H1 (cell line): ENCODE measurements around the gene ATP6V1F. TPM values are rescaled to one million over a fixed set of nuclear protein-coding genes. Genes with fewer than 3 reads are reported as not detected.

Experiments
- CTCF ChIA-PET: fragments of 300-600 bp; sonication (Branson Sonifier 250); formaldehyde crosslinking; loops from one replicate; lab custom pipeline; 2021; ENCODE audit not compliant: partially characterized antibody; lab: Charles Lee
- POLR2A ChIA-PET: fragments of 300-600 bp; sonication (Branson Sonifier 250); formaldehyde crosslinking; loops from one replicate; lab custom pipeline; 2021; ENCODE audit warnings: inconsistent platforms; ENCODE audit not compliant: partially characterized antibody; lab: Charles Lee
- DNase-seq, 2 experiments: peaks; one replicate each; pipeline versions ENCODE4 v3.0.0 to v3.0.0-alpha.2; 2010 to 2022; ENCODE audit warnings: low spot score in 2 of 2, low read depth in 1 of 2, mixed read lengths in 1 of 2
- FAIRE-seq: peaks from 2 replicates; lab custom pipeline; 2011; peaks lifted over from hg19 to GRCh38; lab: Jason Lieb, UNC
- H2AFZ ChIP-seq: 2 replicates; pipeline ENCODE4 v1.8.1; 2012; ENCODE audit warnings: low read length, inconsistent platforms
- H2AK5ac ChIP-seq: 2 replicates; pipeline ENCODE4 v1.6.1; 2013; ENCODE audit warnings: low read depth, low read length
- H2BK120ac ChIP-seq: replicated peaks from 2 replicates; pipeline ENCODE3; 2013; ENCODE audit warnings: low read depth, low read length, inconsistent platforms
- H2BK12ac ChIP-seq: 2 replicates; pipeline ENCODE4 v1.6.1; 2013; ENCODE audit warnings: low read depth, low read length
- H2BK15ac ChIP-seq: 2 replicates; pipeline ENCODE4 v1.6.1; 2013; ENCODE audit warnings: low read length
- H2BK20ac ChIP-seq: 2 replicates; pipeline ENCODE4 v1.6.1; 2013; ENCODE audit warnings: low read length
- H2BK5ac ChIP-seq: 2 replicates; pipeline ENCODE4 v1.6.1; 2013; ENCODE audit warnings: low read depth, low read length
- H3K14ac ChIP-seq: 2 replicates; pipeline ENCODE4 v1.6.1; 2013; ENCODE audit warnings: inconsistent platforms; ENCODE audit not compliant: insufficient read length
- H3K18ac ChIP-seq: 2 replicates; pipeline ENCODE4 v1.6.1; 2013; ENCODE audit warnings: low read length; ENCODE audit errors: extremely low read depth
- H3K23ac ChIP-seq: 2 replicates; pipeline ENCODE4 v1.6.1; 2013; ENCODE audit warnings: inconsistent platforms; ENCODE audit not compliant: insufficient read length
- H3K23me2 ChIP-seq: 2 replicates; pipeline ENCODE4 v1.6.1; 2013; ENCODE audit warnings: low read depth, low read length
- H3K27ac ChIP-seq: 2 replicates; pipeline ENCODE4 v1.6.1; 2011; ENCODE audit warnings: low read depth, low read length, inconsistent platforms
- H3K27me3 ChIP-seq, 4 experiments: replicated peaks in 1 of 4; 1 replicate in 1 of 4; 2 replicates in 3 of 4; pipeline versions ENCODE4 v1.6.1 to v1.8.1; 2011 to 2013; ENCODE audit warnings: low read length in 3 of 4, mild to moderate bottlenecking in 3 of 4, inconsistent platforms in 2 of 4, mixed read lengths in 2 of 4, moderate library complexity in 1 of 4; ENCODE audit not compliant: control insufficient read depth in 3 of 4, insufficient read depth in 3 of 4; ENCODE audit errors: extremely low read depth in 1 of 4
- H3K36me3 ChIP-seq, 4 experiments: 2 replicates each; pipeline versions ENCODE4 v1.6.1 to v1.8.1; 2011 to 2013; ENCODE audit warnings: mild to moderate bottlenecking in 4 of 4, low read length in 3 of 4, moderate library complexity in 2 of 4, control low read depth in 1 of 4, inconsistent platforms in 1 of 4; ENCODE audit not compliant: insufficient read depth in 4 of 4, control insufficient read depth in 2 of 4
- H3K4ac ChIP-seq: replicated peaks from 2 replicates; pipeline ENCODE3; 2013; ENCODE audit warnings: low read length, low read depth, mixed read lengths, inconsistent platforms; ENCODE audit not compliant: insufficient read length
- H3K4me1 ChIP-seq, 4 experiments: replicated peaks in 1 of 4; 1 replicate in 1 of 4; 2 replicates in 3 of 4; pipeline versions ENCODE4 v1.6.1 to v1.8.1; 2011 to 2013; ENCODE audit warnings: low read length in 3 of 4, inconsistent platforms in 2 of 4, mixed read lengths in 1 of 4; ENCODE audit not compliant: insufficient read depth in 4 of 4, control insufficient read depth in 3 of 4
- H3K4me2 ChIP-seq, 2 experiments: 2 replicates each; pipeline versions ENCODE4 v1.6.1 to v1.8.1; 2011 to 2013; ENCODE audit warnings: low read depth in 2 of 2, low read length in 2 of 2, control low read depth in 1 of 2, inconsistent platforms in 1 of 2, mild to moderate bottlenecking in 1 of 2; ENCODE audit not compliant: insufficient read depth in 1 of 2
- H3K4me3 ChIP-seq, 4 experiments: fragments of 200-600, 300-600 bp in 1 of 4; sonication (generic), shearing (Covaris generic), sonication (Bioruptor Twin) in 1 of 4; 2 replicates each; pipeline versions ENCODE4 v1.5.1 to v1.8.1; 2011 to 2016; ENCODE audit warnings: low read length in 4 of 4, low read depth in 3 of 4, control low read depth in 2 of 4, inconsistent platforms in 2 of 4, mild to moderate bottlenecking in 2 of 4, mixed read lengths in 1 of 4, moderate library complexity in 1 of 4; ENCODE audit not compliant: insufficient read depth in 2 of 4; ENCODE audit errors: extremely low read depth in 1 of 4
- H3K56ac ChIP-seq: replicated peaks from 2 replicates; pipeline ENCODE3; 2013; ENCODE audit warnings: low read depth, mild to moderate bottlenecking, mixed read lengths, low read length, inconsistent platforms; ENCODE audit not compliant: insufficient read length
- H3K79me1 ChIP-seq: 2 replicates; pipeline ENCODE4 v1.6.1; 2013; ENCODE audit warnings: low read depth, low read length, control low read depth
- H3K79me2 ChIP-seq, 2 experiments: 2 replicates each; pipeline versions ENCODE4 v1.6.1 to v1.8.1; 2012 to 2013; ENCODE audit warnings: low read length in 2 of 2, mild to moderate bottlenecking in 2 of 2, inconsistent platforms in 1 of 2; ENCODE audit not compliant: insufficient read depth in 2 of 2, control insufficient read depth in 1 of 2
- H3K9ac ChIP-seq, 4 experiments: replicated peaks in 1 of 4; 1 replicate in 1 of 4; 2 replicates in 3 of 4; pipeline versions ENCODE4 v1.6.1 to v1.8.1; 2011 to 2013; ENCODE audit warnings: low read depth in 3 of 4, low read length in 3 of 4, control low read depth in 2 of 4, mild to moderate bottlenecking in 2 of 4, moderate library complexity in 2 of 4, inconsistent platforms in 1 of 4; ENCODE audit errors: extremely low read depth in 1 of 4
- H3K9me3 ChIP-seq, 2 experiments: 2 replicates each; pipeline versions ENCODE4 v1.6.1 to v1.8.1; 2012 to 2013; ENCODE audit warnings: mild to moderate bottlenecking in 2 of 2, moderate library complexity in 2 of 2, control low read depth in 1 of 2, inconsistent platforms in 1 of 2, low read depth in 1 of 2, low read length in 1 of 2, mixed read lengths in 1 of 2; ENCODE audit not compliant: insufficient read depth in 2 of 2
- H4K20me1 ChIP-seq, 2 experiments: replicated peaks in 1 of 2; 2 replicates each; pipeline versions ENCODE3 to v1.8.1; 2011 to 2013; ENCODE audit warnings: inconsistent platforms in 2 of 2, low read length in 2 of 2, mild to moderate bottlenecking in 1 of 2; ENCODE audit not compliant: insufficient read depth in 2 of 2, control insufficient read depth in 1 of 2
- H4K5ac ChIP-seq: 2 replicates; pipeline ENCODE4 v1.6.1; 2013; ENCODE audit warnings: low read length, low read depth, mixed read lengths, inconsistent platforms; ENCODE audit not compliant: insufficient read length
- H4K8ac ChIP-seq: 2 replicates; pipeline ENCODE4 v1.8.0; 2013; ENCODE audit warnings: mild to moderate bottlenecking, moderate library complexity, low read length, inconsistent platforms; ENCODE audit not compliant: insufficient read depth; ENCODE audit errors: extremely low read depth
- H4K91ac ChIP-seq: replicated peaks from 2 replicates; pipeline ENCODE3; 2013; ENCODE audit warnings: low read length, mixed read lengths, inconsistent platforms; ENCODE audit not compliant: insufficient read length
- CBX5 ChIP-seq: fragments of 300-800, 300-1000 bp; sonication (generic); IDR thresholded peaks from 2 replicates; pipeline ENCODE4 v1.7.1; 2016; ENCODE audit warnings: antibody characterized with exemption, low read length, low read depth
- CTCF ChIP-seq, 3 experiments: IDR thresholded peaks; 1 replicate in 2 of 3; 2 replicates in 1 of 3; pipeline versions ENCODE4 v1.5.1 to v1.6.1; 2011; ENCODE audit warnings: low read length in 3 of 3, mild to moderate bottlenecking in 3 of 3, inconsistent platforms in 2 of 3, low read depth in 1 of 3, moderate library complexity in 1 of 3; ENCODE audit not compliant: insufficient read depth in 1 of 3; ENCODE audit errors: control extremely low read depth in 1 of 3
- HDAC6 ChIP-seq: IDR thresholded peaks from one replicate; pipeline ENCODE4 v1.7.1; 2012; ENCODE audit warnings: low read depth, mild to moderate bottlenecking, inconsistent platforms, low read length, moderate library complexity
- JUND ChIP-seq: IDR thresholded peaks from 2 replicates; pipeline ENCODE4 v1.6.1; 2011; ENCODE audit warnings: mild to moderate bottlenecking, improper control_type of control experiment, low read length
- KDM5A ChIP-seq: fragments of 200-600 bp; IDR thresholded peaks from 2 replicates; pipeline ENCODE4 v1.7.1; 2012; ENCODE audit warnings: mild to moderate bottlenecking, low read length, inconsistent platforms, mixed read lengths
- PHF8 ChIP-seq: fragments of 200-600 bp; sonication (generic); conservative IDR thresholded peaks from 2 replicates; pipeline ENCODE4 v1.7.1; 2012; ENCODE audit warnings: low read depth, mild to moderate bottlenecking, inconsistent platforms, low read length, moderate library complexity
- RAD21 ChIP-seq, 2 experiments: IDR thresholded peaks in 1 of 2; conservative IDR thresholded peaks in 1 of 2; 2 replicates each; pipeline ENCODE4 v1.6.1; 2011; ENCODE audit warnings: low read depth in 2 of 2, low read length in 2 of 2, improper control_type of control experiment in 1 of 2, inconsistent platforms in 1 of 2, mild to moderate bottlenecking in 1 of 2, moderate library complexity in 1 of 2
- TAF7 ChIP-seq: optimal IDR thresholded peaks from 2 replicates; pipeline ENCODE3; 2011; ENCODE audit warnings: low read depth, mild to moderate bottlenecking, inconsistent platforms, low read length, moderate library complexity, borderline replicate concordance
- WGBS, 2 experiments: shearing (Covaris generic) in 1 of 2; methylation state at CpG; one replicate each; pipeline versions ENCODE4 v1.1.6 to v1.1.7; 2013 to 2015; ENCODE audit warnings: low lambda C conversion rate in 2 of 2, mixed read lengths in 2 of 2, inconsistent platforms in 1 of 2, low coverage in 1 of 2, missing lambda C conversion rate in 1 of 2; ENCODE audit not compliant: insufficient replicate concordance in 2 of 2, insufficient coverage in 1 of 2, insufficient read length in 1 of 2; ENCODE audit errors: extremely low coverage in 1 of 2, missing lambda C conversion rate in 1 of 2; 5-methylcytosine and 5-hydroxymethylcytosine counted together
- polyA plus RNA-seq, 7 experiments: library from polyadenylated mRNA; depleted of rRNA in 3 of 7; stranded (reverse) in 5 of 7; unstranded in 2 of 7; fragments of >200 nt in 5 of 7; fragments of 200-250 nt in 2 of 7; gene quantifications; 1 replicate in 5 of 7; 2 replicates in 1 of 7; 4 replicates in 1 of 7; pipeline versions ENCODE4 v1.2.1 to v1.2.3, GENCODE V29; 2011 to 2013; ENCODE audit warnings: missing spikeins in 2 of 7, mixed read lengths in 2 of 7
- total RNA-seq: library from RNA; stranded (reverse); fragmentation: NEBNext Ultra II Directional; extraction: Animal tissue kit (Norgen Biotek cat#: 25700); gene quantifications from 2 replicates; pipeline ENCODE4 v1.2.1, GENCODE V29; 2021

Gene ATP6V1F
- total and polyA plus RNA-seq, 2 of the 8 experiments (the other 6 are each of a cell fraction or from before 2014, with no cell fraction given) = 104 to 318 TPM

- Histone ChIP-seq H4K91ac (no peak overlapping the region), H3K79me2 (no peaks in the 10 kb centered on the region), H4K20me1 (peaks cover 0 to 1% of the 10 kb centered on the region in 2 experiments), H2AFZ (no peak overlapping the region), H3K9ac (no peak overlapping the region), H3K56ac (no peak overlapping the region), H3K27ac (no peak overlapping the region), H3K4me1 (peaks cover 4 to 44% (median 19%) of the 10 kb centered on the region in 4 experiments), H3K4ac (no peak overlapping the region), H2BK12ac (peak overlapping the region; percentile 95; the same call in 1 of the 2 replicates), H3K14ac (no peak overlapping the region), H3K23me2 (peaks cover 17% of the 10 kb centered on the region; the same call in 1 of the 2 replicates), H3K4me2 (peak overlapping the region in 1 of 2 experiments; percentile 86; a peak in 1 of 4 replicates), H3K4me3 (no peak overlapping the region), H3K9me3 (no peaks in the 10 kb centered on the region), H3K79me1 (no peaks in the 10 kb centered on the region), H2BK20ac (no peak overlapping the region; the same call in 1 of the 2 replicates), H4K5ac (no peak overlapping the region), H2BK5ac (peak overlapping the region; percentile 49; the same call in 1 of the 2 replicates), H3K18ac (no peak overlapping the region), H2BK120ac (no peak overlapping the region), H3K23ac (no peak overlapping the region), H3K27me3 (peaks cover 31 to 70% (median 58%) of the 10 kb centered on the region in 4 experiments), H3K36me3 (no peaks in the 10 kb centered on the region), H2BK15ac (peak overlapping the region; percentile 72), H2AK5ac (peak overlapping the region; percentile 98), H4K8ac (no peak overlapping the region)
- ChIA-PET CTCF (interaction anchor here (0.6 to 1.7 kb wide), 7 partner anchors 8 to 256 kb away, joined by 3 to 6 read pairs (median 4); no protein-coding TSS in a partner anchor), POLR2A (no interaction called here)
- FAIRE-seq (no peak), DNase-seq (peak in 1 of 2 experiments; percentile 35)
- TF ChIP-seq KDM5A (no peak), JUND (no peak), HDAC6 (no peak), RAD21 (IDR thresholded peaks at IDR 0.05 in 1 of 2, conservative IDR thresholded peaks at IDR 0.05 in 1 of 2; ENCODE audit: low read depth in 2 of 2, low read length in 2 of 2) (no peak), CTCF (IDR thresholded peaks at IDR 0.05; ENCODE audit: control extremely low read depth in 1 of 3, insufficient read depth in 1 of 3, low read depth in 1 of 3, low read length in 3 of 3) (no peak), TAF7 (no peak), PHF8 (no peak), CBX5 (no peak)
- WGBS, 2 experiments = 90% methylated on average over 10 of the region's 10 CpGs; no CpG with 5 or more reads in 1 of the 2 experiments
Measured at GRCh38 chr7:128913870-128914565, 51.4 kb downstream of the ATP6V1F start.
